Measurements from ENCODE around the gene CCDC85B. TPM values are rescaled to one million over a fixed set of nuclear protein-coding genes. Genes with fewer than 3 reads are reported as not detected.

The CCDC85B gene
- total RNA-seq, 2 donors from 2014 or later: 49.8 to 54.5 TPM

GRCh38 chr11:65880027-65880426 lies 10.4 kb upstream of the CCDC85B start:
- Histone ChIP-seq H3K27ac (no peak overlapping the region), H3K27me3 (no peaks in the 10 kb centered on the region), H3K36me3 (replicated peaks in 1 of 2; ENCODE audit: insufficient read depth in 1 of 2, low read depth in 2 of 2) (peaks cover 0 to 7% of the 10 kb centered on the region in 2 donors), H3K4me3 (no peak overlapping the region), H3K4me1 (peaks cover 4% of the 10 kb centered on the region), H3K9me3 (no peaks in the 10 kb centered on the region)
- intact Hi-C loops (cut with DNase I): loop anchor here (5.0 kb wide), 1 partner anchor 102 kb away; no protein-coding TSS in a partner anchor
- no peak for DNase-seq
- ATAC-seq: no peak
- TF ChIP-seq POLR2A (IDR thresholded peaks at IDR 0.05) (no peak), CTCF (IDR thresholded peaks at IDR 0.05) (no peak)
- WGBS, 2 donors: 58 to 62% methylated on average over 7 of the region's 7 CpGs

- TF ChIP-seq CTCF (IDR thresholded peaks at IDR 0.05) (no peak), POLR2A (IDR thresholded peaks at IDR 0.05) (no peak)
- 72 to 76% methylated on average over 5 to 7 of the region's 7 CpGs for WGBS, 2 donors
- no peak for ATAC-seq
Measured at GRCh38 chr11:65880844-65881421, 9.5 kb upstream of the CCDC85B start.

GRCh38 chr11:65882120-65883057 lies 8.1 kb upstream of the CCDC85B start:
- intact Hi-C loops (cut with DNase I): loop anchor here (5.0 kb wide), 1 partner anchor 100 kb away; no protein-coding TSS in a partner anchor
- Histone ChIP-seq H3K27ac (no peak overlapping the region), H3K9me3 (no peaks in the 10 kb centered on the region), H3K36me3 (replicated peaks in 1 of 2; ENCODE audit: insufficient read depth in 1 of 2, low read depth in 2 of 2) (peaks cover 0 to 7% of the 10 kb centered on the region in 2 donors), H3K4me3 (no peak overlapping the region), H3K4me1 (peaks cover 11% of the 10 kb centered on the region), H3K27me3 (no peaks in the 10 kb centered on the region)
- DNase-seq (no peak), ATAC-seq (no peak)
- 86 to 89% methylated on average over 14 to 28 of the region's 30 CpGs for WGBS, 2 donors
- TF ChIP-seq CTCF (IDR thresholded peaks at IDR 0.05) (no peak), POLR2A (IDR thresholded peaks at IDR 0.05) (no peak)

More at GRCh38 chr11:65880844-65881421, 9.5 kb upstream of the CCDC85B start:
- Histone ChIP-seq H3K27ac (no peak overlapping the region), H3K36me3 (replicated peaks in 1 of 2; ENCODE audit: insufficient read depth in 1 of 2, low read depth in 2 of 2) (peaks cover 0 to 7% of the 10 kb centered on the region in 2 donors), H3K9me3 (no peaks in the 10 kb centered on the region), H3K4me1 (peaks cover 5% of the 10 kb centered on the region), H3K4me3 (no peak overlapping the region), H3K27me3 (no peaks in the 10 kb centered on the region)
- DNase-seq: no peak
- intact Hi-C loops (cut with DNase I): loop anchor here (5.0 kb wide), 1 partner anchor 101 kb away; no protein-coding TSS in a partner anchor

- H3K36me3 ChIP-seq (replicated peaks in 1 of 2; ENCODE audit: insufficient read depth in 1 of 2, low read depth in 2 of 2): peaks cover 0 to 7% of the 10 kb centered on the region in 2 donors
- 85 to 96% methylated on average over 11 to 13 of the region's 13 CpGs for WGBS, 2 donors
- H3K27ac ChIP-seq: no peak overlapping the region
- peaks cover 16% of the 10 kb centered on the region for H3K4me1 ChIP-seq
- no peaks in the 10 kb centered on the region for H3K9me3 ChIP-seq
- ATAC-seq (no peak), DNase-seq (no peak)
- intact Hi-C loops (cut with DNase I): loop anchor here (5.0 kb wide), 1 partner anchor 99 kb away; no protein-coding TSS in a partner anchor
- no peak for TF ChIP-seq CTCF (IDR thresholded peaks at IDR 0.05)
- TF ChIP-seq POLR2A (IDR thresholded peaks at IDR 0.05): no peak
- H3K4me3 ChIP-seq: no peak overlapping the region
- no peaks in the 10 kb centered on the region for H3K27me3 ChIP-seq
Measured at GRCh38 chr11:65883058-65883761, 7.3 kb upstream of the CCDC85B start.

Data from body of pancreas (tissue), 4 donors.